ELR (cell line): ENCODE data around the gene SVBP.
A peak's percentile ranks its signal among the peaks of the same experiment; 100 is the strongest.

Experiments
- DNase-seq: peaks from one replicate; pipeline ENCODE4 v3.0.0-alpha.2; 2015; ENCODE audit warnings: low read depth

SVBP gene

GRCh38 chr1:42806171-42806570 is 11.0 kb downstream of the SVBP start:
- no peak for DNase-seq

GRCh38 chr1:42801832-42802473 is 15.2 kb downstream of the SVBP start:
- DNase-seq, result no peak

- DNase-seq, result no peak
Observed at GRCh38 chr1:42797979-42798378, 19.2 kb downstream of the SVBP start.

- DNase-seq, result no peak
Observed at GRCh38 chr1:42797414-42797813, 19.8 kb downstream of the SVBP start.

- DNase-seq, result no peak
Observed at GRCh38 chr1:42793824-42794223, 23.4 kb downstream of the SVBP start.

- no peak for DNase-seq
Observed at GRCh38 chr1:42788021-42788420, 29.2 kb downstream of the SVBP start.

GRCh38 chr1:42786097-42786496 is 31.1 kb downstream of the SVBP start:
- no peak for DNase-seq

GRCh38 chr1:42784946-42785693 is 32.1 kb downstream of the SVBP start, which contains the start of gene TMEM269:
TSS of gene TMEM269 (plus strand) at chr1:42784991. CDS start at chr1:42789894, 4,903 bp downstream.
- no peak for DNase-seq

- no peak for DNase-seq
Observed at GRCh38 chr1:42784547-42784945, 32.7 kb downstream of the SVBP start.

- DNase-seq, result no peak
Observed at GRCh38 chr1:42783092-42783491, 34.1 kb downstream of the SVBP start.

GRCh38 chr1:42780176-42780575 is 37.0 kb downstream of the SVBP start:
- no peak for DNase-seq

GRCh38 chr1:42779725-42780124 is 37.5 kb downstream of the SVBP start:
- no peak for DNase-seq

- peak; percentile 60 for DNase-seq
Observed at GRCh38 chr1:42777852-42778251, 39.3 kb downstream of the SVBP start.

GRCh38 chr1:42776502-42776901 is 40.7 kb downstream of the SVBP start:
- DNase-seq, result no peak

- no peak for DNase-seq
Observed at GRCh38 chr1:42774928-42775526, 42.2 kb downstream of the SVBP start.

GRCh38 chr1:42773420-42773819 is 43.8 kb downstream of the SVBP start:
- DNase-seq, result no peak

GRCh38 chr1:42769811-42770210 is 47.4 kb downstream of the SVBP start:
- DNase-seq, result no peak

GRCh38 chr1:42768172-42768571 is 49.0 kb downstream of the SVBP start:
- DNase-seq, result no peak

- DNase-seq, result no peak
Observed at GRCh38 chr1:42767510-42768000, 49.6 kb downstream of the SVBP start.

GRCh38 chr1:42766741-42767509 is 50.3 kb downstream of the SVBP start, which contains the start of the genes C1orf50 and P3H1:
TSS of gene C1orf50 (plus strand) at chr1:42767249. CDS start at chr1:42767312, 63 bp downstream.
TSS of gene P3H1 (minus strand) at chr1:42767028. CDS start at chr1:42766971, 57 bp downstream.
- DNase-seq, result peak; percentile 99

GRCh38 chr1:42765832-42766740 is 51.1 kb downstream of the SVBP start:
- DNase-seq, result peak; percentile 91
